Measurements from ENCODE around the gene DAPL1.

The DAPL1 gene

GRCh38 chr2:158795195-158795924, at the start of gene DAPL1:
TSS of gene DAPL1 (plus strand) at chr2:158795317. CDS start at chr2:158795373, 56 bp downstream.
- no peak for DNase-seq

- no peak for DNase-seq
Measured at GRCh38 chr2:158745866-158746382, 49.2 kb upstream of the DAPL1 start.

- DNase-seq: no peak
Measured at GRCh38 chr2:158746488-158746887, 48.6 kb upstream of the DAPL1 start.

GRCh38 chr2:158747281-158747680, 47.8 kb upstream of the DAPL1 start:
- DNase-seq: no peak

- no peak for DNase-seq
Measured at GRCh38 chr2:158748926-158749590, 46.1 kb upstream of the DAPL1 start.

GRCh38 chr2:158750458-158751125, 44.5 kb upstream of the DAPL1 start:
- DNase-seq: no peak

GRCh38 chr2:158753641-158754611, 41.2 kb upstream of the DAPL1 start:
- peak; percentile 55 for DNase-seq

- no peak for DNase-seq
Measured at GRCh38 chr2:158755310-158756087, 39.6 kb upstream of the DAPL1 start.

GRCh38 chr2:158756331-158756730, 38.8 kb upstream of the DAPL1 start:
- DNase-seq: no peak

GRCh38 chr2:158756976-158757375, 38.1 kb upstream of the DAPL1 start:
- no peak for DNase-seq

- no peak for DNase-seq
Measured at GRCh38 chr2:158760887-158761286, 34.2 kb upstream of the DAPL1 start.

- no peak for DNase-seq
Measured at GRCh38 chr2:158761621-158762020, 33.5 kb upstream of the DAPL1 start.

- DNase-seq: no peak
Measured at GRCh38 chr2:158762336-158762735, 32.8 kb upstream of the DAPL1 start.

GRCh38 chr2:158766524-158766923, 28.6 kb upstream of the DAPL1 start:
- DNase-seq: no peak

- DNase-seq: no peak
Measured at GRCh38 chr2:158772306-158773078, 22.6 kb upstream of the DAPL1 start.

GRCh38 chr2:158773121-158773520, 22.0 kb upstream of the DAPL1 start:
- no peak for DNase-seq

GRCh38 chr2:158774681-158775080, 20.4 kb upstream of the DAPL1 start:
- no peak for DNase-seq

- no peak for DNase-seq
Measured at GRCh38 chr2:158775273-158776027, 19.7 kb upstream of the DAPL1 start.

- no peak for DNase-seq
Measured at GRCh38 chr2:158776231-158776630, 18.9 kb upstream of the DAPL1 start.

- DNase-seq: no peak
Measured at GRCh38 chr2:158777077-158777476, 18.0 kb upstream of the DAPL1 start.

Data from CD4-positive, alpha-beta T cell treated with Interleukin-4 for 4 hours (primary cell).